ENCODE measurements around the gene ARHGAP4.

The ARHGAP4 gene

GRCh38 chrX:153924149-153924861 is 1.8 kb downstream of the ARHGAP4 start:
- no peak for DNase-seq

DNA sequence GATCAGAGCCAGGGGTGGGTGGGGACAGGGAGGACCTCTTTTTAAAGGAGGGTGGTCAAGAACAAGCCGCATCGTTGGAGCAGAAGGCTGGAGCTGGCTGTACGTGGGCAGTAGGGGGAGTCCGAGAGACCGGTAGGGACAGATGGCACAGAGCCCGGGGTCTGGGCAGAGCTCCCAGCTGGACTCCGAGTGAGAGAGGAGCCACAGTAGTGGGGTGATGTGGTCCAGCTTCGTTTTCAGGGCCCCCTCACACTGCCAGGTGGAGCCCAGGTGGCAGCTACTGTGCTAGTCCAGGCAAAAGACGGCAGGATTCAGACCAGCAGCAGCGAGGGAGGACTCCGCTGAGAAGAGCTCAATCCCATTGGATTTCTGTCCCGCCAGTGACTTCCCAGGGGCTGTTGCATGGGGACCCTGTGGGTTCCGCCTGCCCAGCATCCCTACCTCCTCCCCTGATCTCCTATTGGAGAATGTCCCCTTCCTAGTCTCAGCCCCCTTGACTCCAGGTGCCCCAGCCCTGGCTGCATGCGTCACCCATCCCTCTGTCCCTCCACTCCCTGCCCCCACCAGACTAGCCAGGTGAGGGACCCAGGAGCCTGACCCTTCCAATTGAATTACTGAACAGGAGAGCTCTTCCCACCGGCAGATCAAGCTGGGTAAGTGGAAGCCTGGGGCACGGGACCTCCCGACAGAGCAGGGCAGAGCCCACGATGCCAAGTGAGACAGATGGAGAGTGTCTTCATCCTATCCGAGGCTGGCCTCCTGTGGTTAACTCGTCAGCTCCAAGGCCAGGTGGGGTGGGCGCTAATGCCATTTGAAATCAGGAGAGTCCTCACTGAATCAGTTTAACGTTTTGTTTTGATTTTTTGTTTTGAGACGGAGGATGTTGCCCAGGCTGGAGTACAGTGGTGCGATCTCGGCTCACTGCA is 2.9 kb downstream of the ARHGAP4 start:
- DNase-seq: peak; percentile 45

DNA sequence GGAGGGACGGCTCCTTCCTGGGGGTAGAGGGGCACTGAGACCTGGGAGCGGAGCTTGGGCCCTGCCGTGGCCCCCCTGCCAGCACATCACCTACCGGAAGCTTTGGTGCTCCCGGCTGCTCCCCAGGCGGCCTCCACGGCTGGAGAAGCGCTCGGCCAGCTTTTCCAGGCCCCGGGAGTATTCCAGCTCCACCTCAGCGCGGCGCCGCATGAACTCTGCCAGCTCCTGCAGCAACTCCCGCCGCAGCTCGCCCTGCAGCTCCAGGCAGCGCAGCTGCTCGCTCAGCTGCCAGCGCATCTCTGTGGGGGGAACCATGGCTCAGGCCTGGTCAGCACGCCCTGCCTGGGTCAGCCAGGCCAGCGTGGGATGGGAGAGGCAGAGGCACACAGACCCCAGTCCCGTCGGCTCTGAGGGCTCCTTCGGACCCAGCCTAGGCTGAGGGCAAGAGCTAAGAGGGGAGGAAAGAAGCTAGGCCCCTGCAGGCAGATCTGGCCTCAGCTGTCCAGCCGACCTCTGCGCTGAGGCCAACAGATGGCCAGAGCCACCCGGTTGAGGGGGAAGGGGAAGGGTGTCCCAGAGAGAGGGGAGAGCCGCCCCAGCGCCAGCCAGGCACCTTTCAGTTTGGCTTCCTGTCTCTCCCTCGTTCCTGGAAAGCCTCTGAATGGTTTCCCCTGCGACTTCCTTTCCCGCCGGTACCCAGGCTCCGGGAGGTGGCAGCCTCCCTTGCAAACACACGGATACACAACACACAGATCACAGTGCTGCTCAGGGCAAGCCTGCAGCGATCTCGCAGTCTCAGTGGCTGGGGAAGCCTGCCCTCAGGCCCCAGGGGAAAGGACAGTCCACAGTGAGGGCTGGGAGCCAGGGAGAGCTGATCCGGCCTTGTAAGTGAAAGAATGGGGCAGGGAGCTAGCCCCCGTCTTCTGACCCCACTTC is 4.3 kb downstream of the ARHGAP4 start:
- DNase-seq: no peak

- DNase-seq: no peak
Observed at GRCh38 chrX:153921070-153921469, 5.0 kb downstream of the ARHGAP4 start.

GRCh38 chrX:153920546-153920945 is 5.5 kb downstream of the ARHGAP4 start:
- DNase-seq: no peak

DNA sequence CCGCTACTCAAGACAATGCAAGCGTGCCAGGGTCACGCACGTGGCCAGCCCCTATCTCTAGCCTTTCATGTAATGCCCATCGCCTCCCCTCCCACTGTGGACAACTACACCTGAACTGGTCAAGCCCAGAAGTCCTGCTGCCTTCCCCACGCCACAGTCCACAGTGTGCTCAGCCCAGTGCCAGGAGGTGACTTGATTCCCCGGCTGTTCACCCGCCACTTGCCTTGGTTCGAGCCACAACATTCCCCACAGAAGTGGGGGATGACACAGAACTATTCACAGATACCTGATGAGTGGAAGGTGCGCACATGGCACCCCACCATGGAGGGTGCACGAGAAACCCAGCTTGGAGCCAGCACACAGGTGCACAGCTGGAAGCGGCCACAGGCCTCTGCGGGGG is 6.8 kb downstream of the ARHGAP4 start:
- no peak for DNase-seq

GRCh38 chrX:153917869-153918268 is 8.2 kb downstream of the ARHGAP4 start:
- DNase-seq: no peak

DNA sequence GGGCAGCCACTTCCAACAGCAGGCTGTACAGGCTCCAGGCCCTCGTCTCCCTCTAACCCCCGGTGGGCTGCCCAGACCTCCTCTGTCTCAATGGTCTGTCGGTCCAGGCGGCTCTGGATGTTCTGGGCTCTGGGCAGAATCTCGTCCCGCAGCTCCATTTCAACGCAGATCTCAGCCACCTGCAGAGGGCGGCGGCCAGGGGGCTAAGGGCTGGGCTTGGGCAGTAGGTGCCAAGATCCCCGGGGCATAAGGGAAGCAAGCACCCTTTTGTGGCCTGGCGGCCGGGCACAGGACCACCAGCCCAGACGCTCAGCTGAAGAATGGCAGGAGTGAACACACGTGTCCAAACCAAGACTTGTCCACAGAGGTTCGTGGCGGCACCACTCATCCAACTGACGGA is 12.4 kb downstream of the ARHGAP4 start:
- DNase-seq: no peak

GRCh38 chrX:153913211-153913610 is 12.9 kb downstream of the ARHGAP4 start:
- DNase-seq: no peak

DNA sequence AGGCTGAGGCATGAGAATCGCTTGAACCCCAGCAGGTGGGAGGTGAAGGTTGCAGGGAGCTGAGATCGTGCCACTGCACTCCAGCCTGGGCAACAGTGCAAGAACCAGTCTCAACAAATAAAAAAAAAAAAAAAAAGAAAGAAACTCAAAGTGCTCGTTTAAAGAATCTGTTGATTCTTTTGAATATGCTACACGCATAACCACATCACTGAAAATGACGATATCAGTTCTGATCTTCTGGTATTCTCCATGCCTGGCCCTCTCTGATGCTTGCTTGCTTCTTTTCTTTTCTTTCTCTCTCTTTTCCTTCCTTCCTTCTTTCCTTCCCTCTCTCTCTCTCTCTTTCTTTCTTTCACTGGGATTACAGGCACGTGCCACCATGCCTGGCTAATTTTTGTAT is 14.3 kb downstream of the ARHGAP4 start:
- no peak for DNase-seq

DNA sequence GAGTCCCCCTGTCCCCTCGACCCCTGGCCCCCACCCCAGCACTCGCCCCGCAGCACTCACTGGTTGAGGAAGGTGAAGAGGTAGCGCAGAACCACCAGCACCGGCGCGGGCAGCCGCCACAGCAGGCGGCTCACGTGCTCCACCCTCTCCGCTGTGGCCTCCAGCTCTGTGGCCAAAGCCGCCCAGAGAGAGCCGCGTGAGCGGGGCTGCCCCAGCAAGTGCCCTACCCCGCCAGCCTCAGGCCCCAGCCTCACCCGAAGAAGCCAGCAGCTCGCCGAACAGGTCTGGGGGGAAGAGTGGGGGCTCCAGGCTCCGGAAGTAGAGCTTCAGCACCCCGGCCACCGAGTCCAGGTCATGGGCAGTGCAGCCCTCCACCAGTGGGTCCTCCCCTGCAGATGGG is 15.6 kb downstream of the ARHGAP4 start:
- no peak for DNase-seq

DNA sequence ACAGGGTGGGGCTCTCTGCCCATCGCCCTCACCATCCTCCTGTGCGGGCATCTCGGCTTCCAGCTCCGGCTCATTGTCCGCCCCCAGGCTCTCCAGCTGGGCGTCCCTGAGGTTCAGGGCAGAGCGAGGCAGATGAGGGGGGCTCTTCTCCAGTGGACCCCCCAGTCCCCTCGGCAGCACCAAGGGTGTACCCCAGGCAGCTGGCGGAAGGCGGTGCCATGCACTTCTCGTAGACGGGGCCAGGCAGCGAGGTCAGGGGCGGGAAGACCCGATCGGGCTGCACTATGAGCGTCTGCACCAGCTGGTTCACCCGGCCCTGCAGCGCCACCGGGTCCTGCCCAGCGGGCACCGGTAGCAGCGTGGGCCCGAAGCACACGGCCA is 16.1 kb downstream of the ARHGAP4 start:
- no peak for DNase-seq

GRCh38 chrX:153909024-153909979 is 16.8 kb downstream of the ARHGAP4 start:
- DNase-seq: no peak

DNA sequence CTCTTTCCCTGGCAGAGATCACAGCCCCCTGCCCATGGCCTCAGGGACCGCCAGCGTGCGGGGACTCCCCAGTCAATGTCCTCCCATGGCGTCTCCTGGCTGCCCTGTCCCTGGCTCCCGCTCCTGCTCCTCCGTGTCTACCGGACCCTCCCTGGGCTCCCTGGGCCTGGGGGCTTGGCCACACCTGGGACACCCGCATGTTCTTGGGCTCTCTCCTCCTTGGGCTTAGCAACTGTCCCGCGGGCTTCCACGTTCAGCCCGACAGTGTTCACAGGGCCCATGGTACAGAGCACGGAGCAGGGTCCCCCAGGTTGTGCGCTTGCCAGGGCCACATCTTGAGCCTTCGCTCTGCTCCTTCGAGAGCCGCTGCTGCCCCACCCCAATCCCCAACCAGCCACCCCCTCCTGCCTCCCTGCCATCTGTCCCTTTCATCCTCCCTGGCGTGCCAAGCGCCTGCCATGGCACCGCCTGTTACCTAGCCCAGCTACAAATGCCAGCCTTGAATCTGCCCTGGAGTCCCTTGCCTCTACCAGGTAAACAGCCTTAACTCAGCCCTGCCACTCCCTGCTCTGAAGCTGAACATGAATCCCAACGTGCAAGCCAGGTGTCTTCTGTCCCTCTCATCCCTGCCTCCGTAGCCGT is 17.7 kb downstream of the ARHGAP4 start:
- DNase-seq: no peak

- DNase-seq: no peak
Observed at GRCh38 chrX:153907456-153907855, 18.6 kb downstream of the ARHGAP4 start.

DNA sequence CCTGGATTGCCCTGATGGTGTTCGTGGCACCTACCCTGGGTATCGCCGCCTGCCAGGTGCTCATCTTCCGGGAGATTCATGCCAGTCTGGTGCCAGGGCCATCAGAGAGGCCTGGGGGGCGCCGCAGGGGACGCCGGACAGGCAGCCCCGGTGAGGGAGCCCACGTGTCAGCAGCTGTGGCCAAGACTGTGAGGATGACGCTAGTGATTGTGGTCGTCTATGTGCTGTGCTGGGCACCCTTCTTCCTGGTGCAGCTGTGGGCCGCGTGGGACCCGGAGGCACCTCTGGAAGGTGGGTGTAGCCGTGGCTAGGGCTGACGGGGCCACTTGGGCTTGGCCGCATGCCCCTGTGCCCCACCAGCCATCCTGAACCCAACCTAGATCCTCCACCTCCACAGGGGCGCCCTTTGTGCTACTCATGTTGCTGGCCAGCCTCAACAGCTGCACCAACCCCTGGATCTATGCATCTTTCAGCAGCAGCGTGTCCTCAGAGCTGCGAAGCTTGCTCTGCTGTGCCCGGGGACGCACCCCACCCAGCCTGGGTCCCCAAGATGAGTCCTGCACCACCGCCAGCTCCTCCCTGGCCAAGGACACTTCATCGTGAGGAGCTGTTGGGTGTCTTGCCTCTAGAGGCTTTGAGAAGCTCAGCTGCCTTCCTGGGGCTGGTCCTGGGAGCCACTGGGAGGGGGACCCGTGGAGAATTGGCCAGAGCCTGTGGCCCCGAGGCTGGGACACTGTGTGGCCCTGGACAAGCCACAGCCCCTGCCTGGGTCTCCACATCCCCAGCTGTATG is 19.7 kb downstream of the ARHGAP4 start:
- DNase-seq: no peak

DNA sequence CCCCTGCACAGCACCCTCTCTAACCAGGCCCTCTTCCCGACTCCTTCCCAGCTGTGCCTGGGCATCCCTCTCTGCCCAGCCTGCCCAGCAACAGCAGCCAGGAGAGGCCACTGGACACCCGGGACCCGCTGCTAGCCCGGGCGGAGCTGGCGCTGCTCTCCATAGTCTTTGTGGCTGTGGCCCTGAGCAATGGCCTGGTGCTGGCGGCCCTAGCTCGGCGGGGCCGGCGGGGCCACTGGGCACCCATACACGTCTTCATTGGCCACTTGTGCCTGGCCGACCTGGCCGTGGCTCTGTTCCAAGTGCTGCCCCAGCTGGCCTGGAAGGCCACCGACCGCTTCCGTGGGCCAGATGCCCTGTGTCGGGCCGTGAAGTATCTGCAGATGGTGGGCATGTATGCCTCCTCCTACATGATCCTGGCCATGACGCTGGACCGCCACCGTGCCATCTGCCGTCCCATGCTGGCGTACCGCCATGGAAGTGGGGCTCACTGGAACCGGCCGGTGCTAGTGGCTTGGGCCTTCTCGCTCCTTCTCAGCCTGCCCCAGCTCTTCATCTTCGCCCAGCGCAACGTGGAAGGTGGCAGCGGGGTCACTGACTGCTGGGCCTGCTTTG is 20.5 kb downstream of the ARHGAP4 start:
- no peak for DNase-seq

- DNase-seq: no peak
Observed at GRCh38 chrX:153903991-153904957, 21.8 kb downstream of the ARHGAP4 start, which contains the start of gene AVPR2. Gene AVPR2 (plus strand): TSS chrX:153904673. CDS start chrX:153905146, 473 bp downstream.
